Stimulated activated CD4-positive, alpha-beta T cell treated with anti-CD3 and anti-CD28 coated beads, TNF-alpha, amount 100 ng/mL, for 4 hours (primary cell): ENCODE measurements around the gene ING5.
A peak's percentile ranks its signal among the peaks of the same experiment; 100 is the strongest.
"Not testable (repeated sequence)": the region's sequence is repeated elsewhere in the genome, so short reads cannot be mapped to it uniquely, and the experiment has no call there.

ENCODE experiments used
- DNase-seq, 3 experiments: peaks; one replicate each; pipeline ENCODE4 v3.0.0-alpha.2; 2020; ENCODE audit warnings: low read depth in 3 of 3

Gene ING5

GRCh38 chr2:241701399-241702154, at the start of gene ING5:
ING5 (plus strand) TSS chr2:241702039; CDS start chr2:241702066, 27 bp downstream.
- peak; percentile 95 to 99 (median 96) for DNase-seq

- DNase-seq = no peak
Measured at GRCh38 chr2:241652142-241652541, 49.7 kb upstream of the ING5 start.

GRCh38 chr2:241652722-241653121, 49.1 kb upstream of the ING5 start:
- DNase-seq = no peak

- DNase-seq = no peak
Measured at GRCh38 chr2:241653210-241653750, 48.6 kb upstream of the ING5 start.

- DNase-seq = no peak
Measured at GRCh38 chr2:241654551-241654950, 47.3 kb upstream of the ING5 start.

- DNase-seq = no peak
Measured at GRCh38 chr2:241655516-241656189, 46.2 kb upstream of the ING5 start.

- no peak for DNase-seq
Measured at GRCh38 chr2:241656190-241656741, 45.6 kb upstream of the ING5 start.

GRCh38 chr2:241657786-241658254, 44.0 kb upstream of the ING5 start:
- no peak for DNase-seq

- DNase-seq = no peak
Measured at GRCh38 chr2:241658296-241658695, 43.5 kb upstream of the ING5 start.

GRCh38 chr2:241659150-241659739, 42.6 kb upstream of the ING5 start:
- peak in 1 of 3 experiments; percentile 19 for DNase-seq

- DNase-seq = no peak
Measured at GRCh38 chr2:241660593-241661213, 41.1 kb upstream of the ING5 start.

GRCh38 chr2:241662731-241663130, 39.1 kb upstream of the ING5 start:
- DNase-seq = not testable (repeated sequence)

- DNase-seq = no peak
Measured at GRCh38 chr2:241665731-241666440, 36.0 kb upstream of the ING5 start.

GRCh38 chr2:241666627-241667400, 35.0 kb upstream of the ING5 start:
- no peak for DNase-seq

- DNase-seq = no peak
Measured at GRCh38 chr2:241668354-241668753, 33.5 kb upstream of the ING5 start.

GRCh38 chr2:241668839-241669238, 33.0 kb upstream of the ING5 start:
- DNase-seq = no peak

- no peak for DNase-seq
Measured at GRCh38 chr2:241670333-241671110, 31.3 kb upstream of the ING5 start.

- no peak for DNase-seq
Measured at GRCh38 chr2:241671457-241672240, 30.2 kb upstream of the ING5 start.
